ENCODE results near the gene SETD3. TPM values are rescaled to one million over a fixed set of nuclear protein-coding genes. Genes with fewer than 3 reads are reported as not detected.
A peak's percentile ranks its signal among the peaks of the same experiment; 100 is the strongest.

SETD3 gene
- total RNA-seq, 1 donor from 2014 or later = 36.1 TPM

- Mint-ChIP-seq H3K36me3 (ENCODE audit: low read depth) (peaks cover 29% of the 10 kb centered on the region), H3K4me1 (peaks cover 13% of the 10 kb centered on the region), H3K9me3 (no peaks in the 10 kb centered on the region), H3K27me3 (ENCODE audit: low read depth) (no peaks in the 10 kb centered on the region), H3K27ac (ENCODE audit: unreplicated experiment) (no peak overlapping the region), H3K4me3 (no peak overlapping the region)
- TF ChIP-seq, protein P1, sequence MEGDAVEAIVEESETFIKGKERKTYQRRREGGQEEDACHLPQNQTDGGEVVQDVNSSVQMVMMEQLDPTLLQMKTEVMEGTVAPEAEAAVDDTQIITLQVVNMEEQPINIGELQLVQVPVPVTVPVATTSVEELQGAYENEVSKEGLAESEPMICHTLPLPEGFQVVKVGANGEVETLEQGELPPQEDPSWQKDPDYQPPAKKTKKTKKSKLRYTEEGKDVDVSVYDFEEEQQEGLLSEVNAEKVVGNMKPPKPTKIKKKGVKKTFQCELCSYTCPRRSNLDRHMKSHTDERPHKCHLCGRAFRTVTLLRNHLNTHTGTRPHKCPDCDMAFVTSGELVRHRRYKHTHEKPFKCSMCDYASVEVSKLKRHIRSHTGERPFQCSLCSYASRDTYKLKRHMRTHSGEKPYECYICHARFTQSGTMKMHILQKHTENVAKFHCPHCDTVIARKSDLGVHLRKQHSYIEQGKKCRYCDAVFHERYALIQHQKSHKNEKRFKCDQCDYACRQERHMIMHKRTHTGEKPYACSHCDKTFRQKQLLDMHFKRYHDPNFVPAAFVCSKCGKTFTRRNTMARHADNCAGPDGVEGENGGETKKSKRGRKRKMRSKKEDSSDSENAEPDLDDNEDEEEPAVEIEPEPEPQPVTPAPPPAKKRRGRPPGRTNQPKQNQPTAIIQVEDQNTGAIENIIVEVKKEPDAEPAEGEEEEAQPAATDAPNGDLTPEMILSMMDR (conservative IDR thresholded peaks at IDR 0.05) = no peak
- no peak for DNase-seq (ENCODE audit: low read depth, low spot score)
Measured at GRCh38 chr14:99401211-99401610, 79.4 kb downstream of the SETD3 start.

GRCh38 chr14:99397698-99398097 is 83.0 kb downstream of the SETD3 start:
- Mint-ChIP-seq H3K9me3 (no peaks in the 10 kb centered on the region), H3K4me3 (no peak overlapping the region), H3K4me1 (peaks cover 13% of the 10 kb centered on the region), H3K36me3 (ENCODE audit: low read depth) (peaks cover 18% of the 10 kb centered on the region), H3K27me3 (ENCODE audit: low read depth) (no peaks in the 10 kb centered on the region), H3K27ac (ENCODE audit: unreplicated experiment) (no peak overlapping the region)
- DNase-seq (ENCODE audit: low read depth, low spot score) = no peak
- TF ChIP-seq, protein P1 (conservative IDR thresholded peaks at IDR 0.05) = no peak

GRCh38 chr14:99395909-99396530 is 84.6 kb downstream of the SETD3 start:
- Mint-ChIP-seq H3K36me3 (ENCODE audit: low read depth) (peaks cover 14% of the 10 kb centered on the region), H3K27ac (ENCODE audit: unreplicated experiment) (no peak overlapping the region), H3K4me1 (peaks cover 1% of the 10 kb centered on the region), H3K27me3 (ENCODE audit: low read depth) (no peaks in the 10 kb centered on the region), H3K4me3 (no peak overlapping the region), H3K9me3 (no peaks in the 10 kb centered on the region)
- no peak for DNase-seq (ENCODE audit: low read depth, low spot score)
- TF ChIP-seq, protein P1 (conservative IDR thresholded peaks at IDR 0.05) = no peak

DNA sequence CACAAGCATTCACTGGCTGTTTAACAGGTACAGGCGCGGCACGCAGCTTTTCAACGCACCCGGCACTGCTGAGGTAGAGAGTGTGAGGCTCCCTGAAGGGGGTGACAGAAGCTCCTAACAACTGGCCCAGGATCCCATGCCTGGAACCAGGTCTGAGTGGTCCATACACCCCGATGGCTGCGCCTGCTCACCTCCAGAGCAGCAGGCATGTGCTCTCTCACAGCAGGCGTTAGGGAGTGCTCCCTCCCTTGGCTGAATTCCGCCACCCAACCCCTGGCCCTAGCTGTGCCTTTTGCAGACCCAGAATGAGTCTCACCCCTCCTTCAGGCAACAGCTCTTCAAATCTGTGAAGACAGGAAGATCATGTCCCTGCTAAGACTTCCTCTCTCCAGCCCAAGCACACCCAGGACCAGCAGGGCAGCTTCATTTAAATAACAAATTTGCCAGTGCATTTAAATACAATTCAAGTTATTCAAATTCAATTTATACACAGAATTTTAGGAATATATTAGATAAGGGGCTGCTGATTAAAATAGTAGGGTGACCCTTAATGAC is 86.0 kb downstream of the SETD3 start:
- H3K27ac Mint-ChIP-seq (ENCODE audit: unreplicated experiment) = no peak overlapping the region
- H3K4me1 Mint-ChIP-seq = no peaks in the 10 kb centered on the region
- H3K36me3 Mint-ChIP-seq (ENCODE audit: low read depth) = peaks cover 10% of the 10 kb centered on the region
- H3K9me3 Mint-ChIP-seq = no peaks in the 10 kb centered on the region
- no peak for DNase-seq (ENCODE audit: low read depth, low spot score)
- TF ChIP-seq, protein P1 (conservative IDR thresholded peaks at IDR 0.05) = no peak
- no peak overlapping the region for H3K4me3 Mint-ChIP-seq
- no peaks in the 10 kb centered on the region for H3K27me3 Mint-ChIP-seq (ENCODE audit: low read depth)

DNA sequence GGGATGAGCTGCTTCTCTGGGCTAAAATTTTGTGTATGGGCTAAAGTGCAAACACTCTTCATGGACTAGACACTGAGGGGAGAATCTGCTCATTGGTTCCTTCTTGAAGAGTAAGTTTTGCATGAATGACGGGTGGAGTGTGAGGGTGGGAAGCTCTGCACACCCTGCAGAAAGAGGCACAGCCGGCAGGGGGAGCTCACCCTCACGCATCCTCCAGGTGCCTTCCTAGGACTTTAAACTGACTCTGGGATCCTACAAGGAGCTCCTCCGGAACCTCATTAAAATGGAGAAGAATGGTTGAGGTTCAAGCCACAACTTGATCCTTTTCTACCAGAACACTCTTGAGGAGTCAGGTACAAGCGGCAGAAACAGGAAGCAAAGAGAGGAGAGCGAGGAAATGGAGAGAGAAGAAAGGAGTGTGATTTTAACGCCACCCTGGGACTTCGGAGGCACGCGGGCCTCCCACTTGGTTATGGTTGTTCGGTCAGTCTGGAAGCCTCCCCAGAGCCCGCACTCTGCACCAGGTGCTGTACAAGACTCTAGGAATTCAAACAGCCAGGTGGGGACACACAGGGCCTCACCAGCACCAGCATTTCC is 87.5 kb downstream of the SETD3 start:
- no peaks in the 10 kb centered on the region for H3K9me3 Mint-ChIP-seq
- no peaks in the 10 kb centered on the region for H3K4me1 Mint-ChIP-seq
- DNase-seq (ENCODE audit: low read depth, low spot score) = peak; percentile 42
- no peaks in the 10 kb centered on the region for H3K36me3 Mint-ChIP-seq (ENCODE audit: low read depth)
- no peak overlapping the region for H3K4me3 Mint-ChIP-seq
- no peaks in the 10 kb centered on the region for H3K27me3 Mint-ChIP-seq (ENCODE audit: low read depth)
- peak overlapping the region; percentile 30 for H3K27ac Mint-ChIP-seq (ENCODE audit: unreplicated experiment)
- TF ChIP-seq, protein P1 (conservative IDR thresholded peaks at IDR 0.05) = peak; percentile 74

Data from neural crest cell (in vitro differentiated cells).